DND-41 (cell line): ENCODE results near the gene ASIC2.

Source experiments
- ATAC-seq: fragments of 200-7000 bp; cut with Tn5 transposase; 3 replicates; pipeline ENCODE4 v1.9.1; 2021; ENCODE audit warnings: low read depth; ENCODE audit not compliant: insufficient read depth
- DNase-seq: peaks from one replicate; pipeline ENCODE4 v3.0.0-alpha.2; 2020
- H2AFZ ChIP-seq: 2 replicates; pipeline ENCODE4 v1.6.0; 2012; ENCODE audit warnings: low read depth, low read length
- H3K27ac ChIP-seq: 2 replicates; pipeline ENCODE4 v1.5.1; 2012; ENCODE audit warnings: low read length, inconsistent platforms
- H3K27me3 ChIP-seq: fragments of 200-600 bp; sonication (generic); 2 replicates; pipeline ENCODE4 v1.6.0; 2012; ENCODE audit warnings: low read length, mild to moderate bottlenecking, inconsistent platforms; ENCODE audit not compliant: insufficient read depth, poor library complexity
- H3K36me3 ChIP-seq: 2 replicates; pipeline ENCODE4 v1.5.1; 2012; ENCODE audit warnings: low read length, inconsistent platforms; ENCODE audit not compliant: insufficient read depth
- H3K4me1 ChIP-seq: 2 replicates; pipeline ENCODE4 v1.5.1; 2012; ENCODE audit warnings: mild to moderate bottlenecking, low read length; ENCODE audit not compliant: insufficient read depth
- H3K4me2 ChIP-seq: 2 replicates; pipeline ENCODE4 v1.6.0; 2012; ENCODE audit warnings: mild to moderate bottlenecking, moderate library complexity, low read length, inconsistent platforms; ENCODE audit not compliant: insufficient read depth
- H3K4me3 ChIP-seq, 2 experiments: fragments of 200-600 bp in 1 of 2; shearing (Covaris generic) in 1 of 2; 2 replicates each; pipeline ENCODE4 v1.5.1; 2012 to 2016; ENCODE audit warnings: inconsistent platforms in 2 of 2, low read length in 2 of 2, mild to moderate bottlenecking in 2 of 2, low read depth in 1 of 2, moderate library complexity in 1 of 2
- H3K79me2 ChIP-seq: 2 replicates; pipeline ENCODE4 v1.6.0; 2012; ENCODE audit warnings: low read length, inconsistent platforms; ENCODE audit not compliant: insufficient read depth
- H3K9ac ChIP-seq: 2 replicates; pipeline ENCODE4 v1.6.0; 2012; ENCODE audit warnings: low read depth, mild to moderate bottlenecking, inconsistent platforms, low read length, moderate library complexity
- H3K9me3 ChIP-seq: 2 replicates; pipeline ENCODE4 v1.5.1; 2012; ENCODE audit warnings: low read length, moderate library complexity, mild to moderate bottlenecking, inconsistent platforms; ENCODE audit not compliant: insufficient read depth, severe bottlenecking
- H4K20me1 ChIP-seq: 2 replicates; pipeline ENCODE4 v1.6.0; 2012; ENCODE audit warnings: low read length; ENCODE audit not compliant: insufficient read depth
- CTCF ChIP-seq: IDR thresholded peaks from 2 replicates; pipeline ENCODE4 v1.5.1; 2012; ENCODE audit warnings: borderline replicate concordance, low read length, moderate library complexity, mild to moderate bottlenecking; ENCODE audit not compliant: poor library complexity, severe bottlenecking; ENCODE audit errors: extremely low read depth
- EZH2 ChIP-seq: IDR thresholded peaks from 3 replicates; pipeline ENCODE4 v1.6.1; 2012; ENCODE audit warnings: borderline replicate concordance, low read depth, mild to moderate bottlenecking, moderate library complexity, low read length, inconsistent platforms; ENCODE audit not compliant: severe bottlenecking

ASIC2 gene

DNA sequence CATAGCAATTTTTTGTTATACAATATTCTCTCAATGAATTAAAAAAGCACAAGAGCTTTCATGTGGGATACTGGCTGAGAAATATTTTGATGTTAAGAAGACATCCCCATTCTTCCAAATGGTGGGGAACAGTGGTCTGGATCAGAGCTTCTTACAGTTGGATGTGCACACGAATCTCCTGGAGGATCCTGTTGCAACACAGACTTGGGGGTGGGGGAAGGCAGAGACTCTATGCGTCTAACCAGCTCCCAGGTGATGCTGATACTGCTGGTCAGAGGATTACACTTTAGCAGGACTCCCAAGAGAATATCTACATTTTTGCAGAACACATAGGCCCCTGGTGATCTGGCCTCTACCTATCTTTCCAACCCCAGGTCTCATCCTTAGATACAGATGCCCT is 193.2 kb downstream of the ASIC2 start:
- H2AFZ ChIP-seq, result no peak overlapping the region
- no peak overlapping the region for H3K9ac ChIP-seq
- no peak overlapping the region for H3K4me2 ChIP-seq
- H3K36me3 ChIP-seq, result no peaks in the 10 kb centered on the region
- no peaks in the 10 kb centered on the region for H3K9me3 ChIP-seq
- H3K27ac ChIP-seq, result no peak overlapping the region
- no peak overlapping the region for H3K4me3 ChIP-seq
- H3K79me2 ChIP-seq, result no peaks in the 10 kb centered on the region
- ATAC-seq, result no peak
- TF ChIP-seq CTCF, result no peak
- no peak for TF ChIP-seq EZH2
- no peaks in the 10 kb centered on the region for H3K4me1 ChIP-seq
- DNase-seq, result no peak
- 0 out of 2 replicates have a peak, but pooled peaks cover 3% of the 10 kb centered on the region for H4K20me1 ChIP-seq
- H3K27me3 ChIP-seq, result peaks cover 10% of the 10 kb centered on the region

- Histone ChIP-seq H2AFZ (no peak overlapping the region), H3K36me3 (no peaks in the 10 kb centered on the region), H3K9me3 (no peaks in the 10 kb centered on the region), H3K4me2 (no peak overlapping the region), H3K27ac (no peak overlapping the region), H3K9ac (no peak overlapping the region), H3K79me2 (no peaks in the 10 kb centered on the region), H3K4me1 (no peaks in the 10 kb centered on the region), H3K27me3 (peaks cover 10% of the 10 kb centered on the region), H4K20me1 (0 out of 2 replicates have a peak, but pooled peaks cover 3% of the 10 kb centered on the region), H3K4me3 (no peak overlapping the region)
- TF ChIP-seq CTCF, result no peak
- TF ChIP-seq EZH2, result no peak
- DNase-seq, result no peak
- ATAC-seq, result no peak
Measured at GRCh38 chr17:33099252-33099651, 193.8 kb downstream of the ASIC2 start.

GRCh38 chr17:33097411-33097810 is 195.7 kb downstream of the ASIC2 start:
- TF ChIP-seq CTCF, result no peak
- no peak for TF ChIP-seq EZH2
- 0 out of 2 replicates have a peak, but pooled peaks cover 3% of the 10 kb centered on the region for H4K20me1 ChIP-seq

GRCh38 chr17:33096161-33096560 is 196.9 kb downstream of the ASIC2 start:
- peaks cover 25% of the 10 kb centered on the region for H3K27me3 ChIP-seq
- no peak overlapping the region for H3K27ac ChIP-seq

More at GRCh38 chr17:33097411-33097810, 195.7 kb downstream of the ASIC2 start:
- no peak overlapping the region for H3K9ac ChIP-seq
- H3K36me3 ChIP-seq, result no peaks in the 10 kb centered on the region
- no peak for DNase-seq
- no peak for ATAC-seq
- no peak overlapping the region for H3K4me3 ChIP-seq
- no peak overlapping the region for H2AFZ ChIP-seq
- no peaks in the 10 kb centered on the region for H3K4me1 ChIP-seq
- H3K9me3 ChIP-seq, result no peaks in the 10 kb centered on the region
- H3K79me2 ChIP-seq, result no peaks in the 10 kb centered on the region
- no peak overlapping the region for H3K27ac ChIP-seq
- peaks cover 21% of the 10 kb centered on the region for H3K27me3 ChIP-seq
- H3K4me2 ChIP-seq, result no peak overlapping the region

More at GRCh38 chr17:33096161-33096560, 196.9 kb downstream of the ASIC2 start:
- Histone ChIP-seq H3K9me3 (no peaks in the 10 kb centered on the region), H3K4me2 (no peak overlapping the region), H3K4me3 (no peak overlapping the region), H2AFZ (no peak overlapping the region), H3K9ac (no peak overlapping the region), H3K79me2 (no peaks in the 10 kb centered on the region), H4K20me1 (0 out of 2 replicates have a peak, but pooled peaks cover 3% of the 10 kb centered on the region), H3K4me1 (no peaks in the 10 kb centered on the region), H3K36me3 (no peaks in the 10 kb centered on the region)
- TF ChIP-seq CTCF, result no peak
- TF ChIP-seq EZH2, result no peak
- DNase-seq, result no peak
- ATAC-seq, result no peak
